Stimulated activated CD4-positive, alpha-beta T cell treated with anti-CD3 and anti-CD28 coated beads, Interleukin-4, amount 100 ng/mL, for 24 hours (primary cell): ENCODE data around the gene CDKN1B.

ENCODE experiments used
- DNase-seq: peaks from one replicate; pipeline ENCODE4 v3.0.0-alpha.2; 2020

The CDKN1B gene

GRCh38 chr12:12704593-12705230, 12.5 kb upstream of the CDKN1B start:
- peak; percentile 35 for DNase-seq

GRCh38 chr12:12705838-12706520, 11.2 kb upstream of the CDKN1B start:
- peak; percentile 56 for DNase-seq

GRCh38 chr12:12713932-12714275, 3.3 kb upstream of the CDKN1B start:
- no peak for DNase-seq

GRCh38 chr12:12714276-12715021, 2.7 kb upstream of the CDKN1B start:
- DNase-seq = peak; percentile 54

- no peak for DNase-seq
Observed at GRCh38 chr12:12715128-12715458, 2.1 kb upstream of the CDKN1B start.

- peak; percentile 52 for DNase-seq
Observed at GRCh38 chr12:12715459-12716150, 1.6 kb upstream of the CDKN1B start.

- no peak for DNase-seq
Observed at GRCh38 chr12:12716151-12716792, 896 bp upstream of the CDKN1B start.

GRCh38 chr12:12717586-12718380, 615 bp downstream of the CDKN1B start:
- DNase-seq = peak; percentile 15

GRCh38 chr12:12718381-12718759, 1.2 kb downstream of the CDKN1B start:
- peak; percentile 36 for DNase-seq

GRCh38 chr12:12718853-12719252, 1.7 kb downstream of the CDKN1B start:
- peak; percentile 38 for DNase-seq

GRCh38 chr12:12719496-12719895, 2.3 kb downstream of the CDKN1B start:
- DNase-seq = no peak

- no peak for DNase-seq
Observed at GRCh38 chr12:12720052-12720451, 2.9 kb downstream of the CDKN1B start.

- no peak for DNase-seq
Observed at GRCh38 chr12:12720672-12721161, 3.5 kb downstream of the CDKN1B start.

GRCh38 chr12:12721176-12721751, 4.1 kb downstream of the CDKN1B start:
- no peak for DNase-seq

GRCh38 chr12:12721814-12722434, 4.8 kb downstream of the CDKN1B start:
- no peak for DNase-seq

- no peak for DNase-seq
Observed at GRCh38 chr12:12722435-12723148, 5.4 kb downstream of the CDKN1B start.

- DNase-seq = no peak
Observed at GRCh38 chr12:12723149-12723680, 6.0 kb downstream of the CDKN1B start.

- peak; percentile 47 for DNase-seq
Observed at GRCh38 chr12:12723681-12724420, 6.7 kb downstream of the CDKN1B start.

GRCh38 chr12:12724421-12725085, 7.4 kb downstream of the CDKN1B start:
- peak; percentile 30 for DNase-seq
